ENCODE measurements around the gene MLPH. TPM values are rescaled to one million over a fixed set of nuclear protein-coding genes. Genes with fewer than 3 reads are reported as not detected.

The MLPH gene
- polyA plus RNA-seq, 3 donors: not detected

DNA sequence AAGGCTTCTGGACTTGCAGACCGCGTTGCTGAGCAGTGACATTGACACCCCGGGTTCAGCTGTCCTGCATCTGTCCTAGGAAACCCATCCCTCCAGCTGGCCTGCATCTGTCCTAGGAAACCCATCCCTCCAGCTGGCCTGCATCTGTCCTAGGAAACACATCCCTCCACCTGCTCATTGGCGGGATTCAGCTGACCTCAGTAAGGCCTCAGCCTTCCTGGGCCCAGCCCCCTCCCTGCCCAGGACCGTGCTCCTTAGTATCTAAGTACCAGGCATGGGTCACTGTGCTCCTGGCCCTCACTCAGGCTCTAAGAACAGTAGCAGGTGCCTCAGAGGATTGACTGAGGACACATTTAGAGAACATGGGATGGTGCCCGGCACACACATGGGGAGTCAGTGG, 1.2 kb downstream of the MLPH start:
- no peak for DNase-seq
- Mint-ChIP-seq H3K27ac (no peak overlapping the region), H3K9me3 (peaks cover 12 to 24% (median 18%) of the 10 kb centered on the region in 7 donors), H3K4me3 (peak overlapping the region in 1 of 2 donors; percentile 36), H3K27me3 (ENCODE audit: low read depth in 3 of 3) (peaks cover 36 to 62% (median 58%) of the 10 kb centered on the region in 3 donors), H3K36me3 (no peaks in the 10 kb centered on the region), H3K4me1 (peaks cover 2% of the 10 kb centered on the region)
- Histone ChIP-seq H3K36me3 (replicated peaks in 1 of 2; ENCODE audit: control insufficient read depth in 1 of 2, insufficient read depth in 2 of 2, low read length in 2 of 2) (no peaks in the 10 kb centered on the region), H3K79me2 (ENCODE audit: insufficient read depth, low read length) (no peaks in the 10 kb centered on the region), H3K4me2 (replicated peaks; ENCODE audit: extremely low read depth, low read length, poor library complexity, severe bottlenecking) (no peak overlapping the region), H3K4me1 (ENCODE audit: control insufficient read depth in 1 of 2, insufficient read depth in 2 of 2, low read length in 2 of 2) (peaks cover 0 to under 1% of the 10 kb centered on the region in 2 donors), H3K9ac (ENCODE audit: insufficient read depth, low read length, poor library complexity, severe bottlenecking) (no peak overlapping the region), H3K27ac (ENCODE audit: low read depth in 1 of 2, low read length in 2 of 2) (no peak overlapping the region), H3K9me3 (replicated peaks in 1 of 2; ENCODE audit: control insufficient read depth in 1 of 2, insufficient read depth in 1 of 2, low read length in 2 of 2) (peaks cover 16 to 17% of the 10 kb centered on the region in 2 donors), H2AFZ (ENCODE audit: insufficient read depth, low read depth, low read length, poor library complexity, severe bottlenecking) (no peak overlapping the region), H3K27me3 (ENCODE audit: control insufficient read depth in 2 of 2, insufficient read depth in 2 of 2, low read length in 2 of 2) (peaks cover 19 to 52% of the 10 kb centered on the region in 2 donors), H4K20me1 (ENCODE audit: insufficient read depth, low read length) (no peaks in the 10 kb centered on the region), H3K4me3 (replicated peaks in 1 of 3; ENCODE audit: low read depth in 2 of 3, low read length in 3 of 3) (no peak overlapping the region)
- 97% methylated on average over 6 of the region's 6 CpGs for WGBS (ENCODE audit: insufficient coverage)
- TF ChIP-seq, protein P1, sequence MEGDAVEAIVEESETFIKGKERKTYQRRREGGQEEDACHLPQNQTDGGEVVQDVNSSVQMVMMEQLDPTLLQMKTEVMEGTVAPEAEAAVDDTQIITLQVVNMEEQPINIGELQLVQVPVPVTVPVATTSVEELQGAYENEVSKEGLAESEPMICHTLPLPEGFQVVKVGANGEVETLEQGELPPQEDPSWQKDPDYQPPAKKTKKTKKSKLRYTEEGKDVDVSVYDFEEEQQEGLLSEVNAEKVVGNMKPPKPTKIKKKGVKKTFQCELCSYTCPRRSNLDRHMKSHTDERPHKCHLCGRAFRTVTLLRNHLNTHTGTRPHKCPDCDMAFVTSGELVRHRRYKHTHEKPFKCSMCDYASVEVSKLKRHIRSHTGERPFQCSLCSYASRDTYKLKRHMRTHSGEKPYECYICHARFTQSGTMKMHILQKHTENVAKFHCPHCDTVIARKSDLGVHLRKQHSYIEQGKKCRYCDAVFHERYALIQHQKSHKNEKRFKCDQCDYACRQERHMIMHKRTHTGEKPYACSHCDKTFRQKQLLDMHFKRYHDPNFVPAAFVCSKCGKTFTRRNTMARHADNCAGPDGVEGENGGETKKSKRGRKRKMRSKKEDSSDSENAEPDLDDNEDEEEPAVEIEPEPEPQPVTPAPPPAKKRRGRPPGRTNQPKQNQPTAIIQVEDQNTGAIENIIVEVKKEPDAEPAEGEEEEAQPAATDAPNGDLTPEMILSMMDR (IDR thresholded peaks at IDR 0.05): no peak
- intact Hi-C loops (cut with micrococcal nuclease): no loop called here

DNA sequence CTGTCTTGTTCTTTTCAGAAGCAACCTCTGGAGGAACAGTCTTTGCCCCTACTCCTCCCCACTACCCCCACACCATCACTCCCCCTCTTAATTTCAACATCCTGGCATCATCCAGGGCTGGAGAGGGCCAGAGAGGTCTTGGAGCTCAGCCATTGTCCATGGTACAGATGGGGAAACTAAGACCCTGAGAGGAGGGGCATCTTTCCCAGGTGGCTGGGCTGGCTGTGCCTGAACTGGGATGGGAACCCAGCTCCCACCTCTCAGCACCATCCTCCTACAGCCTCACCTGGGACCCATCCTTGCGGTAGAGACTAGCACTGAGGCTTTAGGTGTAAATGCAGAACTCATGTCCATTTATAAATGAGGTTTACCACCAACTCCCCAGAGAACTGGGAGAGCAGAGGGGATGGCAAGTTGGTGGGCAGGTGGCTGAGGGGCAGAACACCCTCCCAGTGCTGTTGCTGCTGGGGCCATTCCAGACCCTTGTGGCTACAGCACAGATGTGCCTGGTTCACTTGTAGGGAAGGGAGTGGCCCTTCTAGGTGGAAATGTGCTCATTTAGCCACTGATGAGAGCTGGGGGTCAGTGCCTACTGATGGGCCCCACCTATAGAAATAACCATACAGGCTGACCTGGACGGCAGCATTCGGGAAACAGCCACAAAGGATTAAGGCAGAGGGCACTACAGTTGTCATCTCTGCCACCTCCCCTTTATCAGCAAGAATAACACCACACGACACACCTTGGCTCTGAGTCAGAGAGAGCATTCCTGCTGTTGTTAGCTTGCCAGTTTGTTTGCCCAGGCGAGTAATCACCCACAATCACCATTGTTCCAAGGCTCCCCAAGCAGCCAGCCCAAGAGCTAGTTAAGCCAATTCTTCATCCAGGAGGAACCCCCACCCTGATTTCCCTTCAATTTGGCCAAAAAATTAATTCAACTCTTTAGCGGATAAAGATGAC, 2.1 kb downstream of the MLPH start:
- peaks cover 2% of the 10 kb centered on the region for H3K4me1 Mint-ChIP-seq
- no peak overlapping the region for H3K4me2 ChIP-seq (replicated peaks; ENCODE audit: extremely low read depth, low read length, poor library complexity, severe bottlenecking)
- peaks cover 16 to 17% of the 10 kb centered on the region in 2 donors for H3K9me3 ChIP-seq (replicated peaks in 1 of 2; ENCODE audit: control insufficient read depth in 1 of 2, insufficient read depth in 1 of 2, low read length in 2 of 2)
- TF ChIP-seq, protein P1 (IDR thresholded peaks at IDR 0.05): no peak
- no peaks in the 10 kb centered on the region for H3K36me3 Mint-ChIP-seq
- H3K27me3 Mint-ChIP-seq (ENCODE audit: low read depth in 3 of 3): peaks cover 36 to 61% (median 57%) of the 10 kb centered on the region in 3 donors
- H3K4me3 Mint-ChIP-seq: peak overlapping the region in 1 of 2 donors; percentile 26
- no peak overlapping the region for H2AFZ ChIP-seq (ENCODE audit: insufficient read depth, low read depth, low read length, poor library complexity, severe bottlenecking)
- H3K79me2 ChIP-seq (ENCODE audit: insufficient read depth, low read length): no peaks in the 10 kb centered on the region
- no peak overlapping the region for H3K9ac ChIP-seq (ENCODE audit: insufficient read depth, low read length, poor library complexity, severe bottlenecking)
- 84% methylated on average over 5 of the region's 6 CpGs for WGBS (ENCODE audit: insufficient coverage)
- no peak overlapping the region for H3K27ac Mint-ChIP-seq
- H4K20me1 ChIP-seq (ENCODE audit: insufficient read depth, low read length): no peaks in the 10 kb centered on the region
- no peak overlapping the region for H3K27ac ChIP-seq (ENCODE audit: low read depth in 1 of 2, low read length in 2 of 2)
- no peaks in the 10 kb centered on the region for H3K36me3 ChIP-seq (replicated peaks in 1 of 2; ENCODE audit: control insufficient read depth in 1 of 2, insufficient read depth in 2 of 2, low read length in 2 of 2)
- H3K9me3 Mint-ChIP-seq: peaks cover 12 to 24% (median 18%) of the 10 kb centered on the region in 7 donors
- intact Hi-C loops (cut with micrococcal nuclease): no loop called here
- DNase-seq: no peak
- H3K27me3 ChIP-seq (ENCODE audit: control insufficient read depth in 2 of 2, insufficient read depth in 2 of 2, low read length in 2 of 2): peaks cover 19 to 52% of the 10 kb centered on the region in 2 donors
- H3K4me3 ChIP-seq (replicated peaks in 1 of 3; ENCODE audit: low read depth in 2 of 3, low read length in 3 of 3): no peak overlapping the region
- H3K4me1 ChIP-seq (ENCODE audit: control insufficient read depth in 1 of 2, insufficient read depth in 2 of 2, low read length in 2 of 2): no peaks in the 10 kb centered on the region

Measured in CD14-positive monocyte (primary cell).